Activated B cell treated with CpG ODN at 0.5 μM for 24 hours (primary cell): ENCODE measurements around the gene CNKSR1. TPM values are rescaled to one million over a fixed set of nuclear protein-coding genes. Genes with fewer than 3 reads are reported as not detected.

Source experiments
- ATAC-seq: fragments of 200-7000 bp; cut with Tn5 transposase; one replicate; pipeline ENCODE4 v1.10.0; 2021; ENCODE audit warnings: low read depth, mild to moderate bottlenecking, moderate library complexity
- CTCF ChIA-PET: fragments of 350-600 bp; sonication (Branson Sonifier 250); formaldehyde crosslinking; loops from one replicate; lab custom pipeline; 2021; ENCODE audit warnings: antibody characterized with exemption; lab: Charles Lee
- POLR2A ChIA-PET: fragments of 350-600 bp; sonication (Branson Sonifier 250); formaldehyde crosslinking; loops from one replicate; lab custom pipeline; 2021; ENCODE audit warnings: antibody characterized with exemption; lab: Charles Lee
- DNase-seq: peaks from one replicate; pipeline ENCODE4 v3.0.0; 2022
- H3K27ac Mint-ChIP-seq: one replicate; pipeline ENCODE4 v1.8.0; 2020; ENCODE audit warnings: mixed read lengths
- H3K27me3 Mint-ChIP-seq: one replicate; pipeline ENCODE4 v1.8.0; 2021; ENCODE audit warnings: mixed read lengths
- H3K36me3 Mint-ChIP-seq: one replicate; pipeline ENCODE4 v1.8.0; 2021; ENCODE audit warnings: low read depth, mixed read lengths
- H3K4me1 Mint-ChIP-seq: one replicate; pipeline ENCODE4 v1.8.0; 2021; ENCODE audit warnings: mixed read lengths
- H3K4me3 Mint-ChIP-seq: one replicate; pipeline ENCODE4 v1.8.0; 2020; ENCODE audit warnings: mild to moderate bottlenecking, mixed read lengths
- H3K9me3 Mint-ChIP-seq: one replicate; pipeline ENCODE4 v1.8.0; 2020; ENCODE audit warnings: mixed read lengths
- CTCF ChIP-seq: fragments of 200-600 bp; IDR thresholded peaks from one replicate; pipeline ENCODE4 v1.8.0; 2022; ENCODE audit warnings: antibody characterized with exemption, mild to moderate bottlenecking
- intact Hi-C: fragments of 100-400 bp; cut with micrococcal nuclease; formaldehyde crosslinking; loops from one replicate; pipeline ENCODE4 v1.15.1; 2024
- total RNA-seq: library from RNA; stranded (reverse); gene quantifications from 2 replicates; pipeline ENCODE4 v1.2.3, GENCODE V29; 2022

Gene CNKSR1
- total RNA-seq, 1 donor from 2014 or later: 2.7 TPM

- Mint-ChIP-seq H3K9me3 (no peaks in the 10 kb centered on the region), H3K27ac (no peak overlapping the region), H3K27me3 (peaks cover 17% of the 10 kb centered on the region), H3K36me3 (no peaks in the 10 kb centered on the region), H3K4me1 (peaks cover 13% of the 10 kb centered on the region), H3K4me3 (peak overlapping the region; percentile 15)
- CTCF ChIA-PET: no interaction called here
- ATAC-seq (no peak), DNase-seq (no peak)
- no peak for TF ChIP-seq CTCF
- POLR2A ChIA-PET: interaction anchor here (0.6 kb wide), 1 partner anchor 156 kb away, joined by 8 read pairs; no protein-coding TSS in a partner anchor
- intact Hi-C loops: loop anchor here (1.0 to 5.0 kb wide), 3 partner anchors 58 to 256 kb away; partner anchors contain the start of gene STMN1
Measured at GRCh38 chr1:26163684-26164035, 13.6 kb upstream of the CNKSR1 start.

- Mint-ChIP-seq H3K9me3 (no peaks in the 10 kb centered on the region), H3K27ac (no peak overlapping the region), H3K4me1 (peaks cover 13% of the 10 kb centered on the region), H3K36me3 (no peaks in the 10 kb centered on the region), H3K4me3 (peak overlapping the region; percentile 56), H3K27me3 (peaks cover 14% of the 10 kb centered on the region)
- intact Hi-C loops: loop anchor here (1.0 to 5.0 kb wide), 3 partner anchors 59 to 257 kb away; partner anchors contain the start of gene STMN1
- ChIA-PET CTCF (no interaction called here), POLR2A (interaction anchor here (0.6 kb wide), 1 partner anchor 281 kb away, joined by 8 read pairs; no protein-coding TSS in a partner anchor)
- ATAC-seq (peak; percentile 70), DNase-seq (peak; percentile 74)
- no peak for TF ChIP-seq CTCF
Measured at GRCh38 chr1:26164036-26164860, 13.0 kb upstream of the CNKSR1 start.

- intact Hi-C loops: loop anchor here (1.0 to 5.0 kb wide), 3 partner anchors 60 to 258 kb away; partner anchors contain the start of gene STMN1
- peak overlapping the region; percentile 56 for H3K4me3 Mint-ChIP-seq
- DNase-seq (no peak), ATAC-seq (no peak)
- H3K9me3 Mint-ChIP-seq: no peaks in the 10 kb centered on the region
- no peak for TF ChIP-seq CTCF
- H3K36me3 Mint-ChIP-seq: no peaks in the 10 kb centered on the region
- H3K27me3 Mint-ChIP-seq: peaks cover 8% of the 10 kb centered on the region
- ChIA-PET POLR2A (interaction anchor here (0.6 kb wide), 1 partner anchor 280 kb away, joined by 8 read pairs; no protein-coding TSS in a partner anchor), CTCF (interaction anchor here (0.6 to 1.1 kb wide), 3 partner anchors 120 to 252 kb away, joined by 3 to 5 read pairs (median 4); no protein-coding TSS in a partner anchor)
- peaks cover 16% of the 10 kb centered on the region for H3K4me1 Mint-ChIP-seq
- H3K27ac Mint-ChIP-seq: no peak overlapping the region
Measured at GRCh38 chr1:26164861-26165842, 12.1 kb upstream of the CNKSR1 start.

GRCh38 chr1:26166719-26167281 is 10.5 kb upstream of the CNKSR1 start:
- CTCF ChIA-PET: no interaction called here
- DNase-seq (no peak), ATAC-seq (no peak)
- peaks cover 29% of the 10 kb centered on the region for H3K4me1 Mint-ChIP-seq
- no peaks in the 10 kb centered on the region for H3K36me3 Mint-ChIP-seq
- intact Hi-C loops: no loop called here
- POLR2A ChIA-PET: no interaction called here
- no peak overlapping the region for H3K27ac Mint-ChIP-seq
- no peaks in the 10 kb centered on the region for H3K9me3 Mint-ChIP-seq
- peaks cover 7% of the 10 kb centered on the region for H3K27me3 Mint-ChIP-seq
- no peak for TF ChIP-seq CTCF
- H3K4me3 Mint-ChIP-seq: no peak overlapping the region
